OCI-LY7 (cell line): ENCODE results near the gene CDHR1. TPM values are rescaled to one million over a fixed set of nuclear protein-coding genes. Genes with fewer than 3 reads are reported as not detected.
A peak's percentile ranks its signal among the peaks of the same experiment; 100 is the strongest.

ENCODE experiments used
- BruUV-seq: library from RNA; stranded (reverse); fragments of 400-500 nt; replicated peaks from 2 replicates; lab custom pipeline; 2021; lab: Mats Ljungman, UMichigan
- CTCF ChIA-PET: fragments of 300-600 bp; sonication (Branson Sonifier 250); formaldehyde crosslinking; loops from one replicate; lab custom pipeline; 2022; ENCODE audit warnings: antibody characterized with exemption; ENCODE audit not compliant: unreplicated experiment; lab: Charles Lee
- POLR2A ChIA-PET: fragments of 300-600 bp; sonication (Branson Sonifier 250); formaldehyde crosslinking; loops from one replicate; lab custom pipeline; 2022; ENCODE audit warnings: antibody characterized with exemption; lab: Charles Lee
- DNase-seq: peaks from one replicate; pipeline ENCODE4 v3.0.0-alpha.2; 2015; ENCODE audit warnings: low spot score
- H2AFZ ChIP-seq: fragments of 200-600 bp; sonication (generic), shearing (Covaris generic); 2 replicates; pipeline ENCODE4 v1.6.1; 2014; ENCODE audit warnings: mild to moderate bottlenecking, antibody characterized with exemption, low read length, moderate library complexity
- H3K27ac ChIP-seq: fragments of 200-600 bp; sonication (generic); 2 replicates; pipeline ENCODE4 v1.5.1; 2014; ENCODE audit warnings: mixed run types, low read depth, mild to moderate bottlenecking, moderate library complexity, low read length, inconsistent platforms; ENCODE audit not compliant: poor library complexity, severe bottlenecking
- H3K36me3 ChIP-seq: fragments of 200-600 bp; sonication (generic); 2 replicates; pipeline ENCODE4 v1.6.1; 2014; ENCODE audit warnings: mild to moderate bottlenecking, antibody characterized with exemption, low read length, moderate library complexity, mixed read lengths; ENCODE audit not compliant: insufficient read depth
- H3K4me1 ChIP-seq: fragments of 200-600 bp; sonication (generic); 2 replicates; pipeline ENCODE4 v1.5.1; 2014; ENCODE audit warnings: mild to moderate bottlenecking, low read length; ENCODE audit not compliant: insufficient read depth, poor library complexity, severe bottlenecking
- H3K4me2 ChIP-seq: fragments of 200-600 bp; sonication (generic); 2 replicates; pipeline ENCODE4 v1.6.1; 2014; ENCODE audit warnings: mild to moderate bottlenecking, low read length
- H3K4me3 ChIP-seq: fragments of 200-600 bp; sonication (generic); 2 replicates; pipeline ENCODE4 v1.5.1; 2014; ENCODE audit warnings: mild to moderate bottlenecking, low read depth, low read length; ENCODE audit not compliant: poor library complexity, severe bottlenecking
- H3K79me2 ChIP-seq: fragments of 200-600 bp; sonication (generic); 2 replicates; pipeline ENCODE4 v1.6.1; 2016; ENCODE audit warnings: low read depth, mild to moderate bottlenecking, low read length, moderate library complexity, mixed read lengths; ENCODE audit not compliant: insufficient read depth
- H3K9me2 ChIP-seq: fragments of 200-600 bp; sonication (generic); 2 replicates; pipeline ENCODE4 v1.6.1; 2016; ENCODE audit warnings: mild to moderate bottlenecking, low read length, mixed read lengths; ENCODE audit not compliant: insufficient read depth
- H3K9me3 ChIP-seq: fragments of 200-600 bp; sonication (generic); 2 replicates; pipeline ENCODE4 v1.6.1; 2014; ENCODE audit warnings: mild to moderate bottlenecking, mixed run types, low read length, mixed read lengths
- H4K20me1 ChIP-seq: fragments of 200-600 bp; sonication (generic); 2 replicates; pipeline ENCODE4 v1.6.1; 2014; ENCODE audit warnings: mild to moderate bottlenecking, antibody characterized with exemption, low read length, moderate library complexity, mixed read lengths; ENCODE audit not compliant: insufficient read depth
- CTCF ChIP-seq: fragments of 200-600 bp; sonication (generic); conservative IDR thresholded peaks from 2 replicates; pipeline ENCODE4 v1.5.1; 2014; ENCODE audit warnings: mild to moderate bottlenecking, antibody characterized with exemption, low read length, moderate library complexity, mixed read lengths
- EZH2phosphoT487 ChIP-seq: fragments of 200-600 bp; sonication (generic); IDR thresholded peaks from 2 replicates; pipeline ENCODE4 v1.6.1; 2018; ENCODE audit warnings: low read depth, borderline replicate concordance, mild to moderate bottlenecking, mixed run types, antibody characterized with exemption, low read length, moderate library complexity, mixed read lengths
- intact Hi-C: fragments of 100-400 bp; cut with micrococcal nuclease; formaldehyde crosslinking; loops from one replicate; pipeline ENCODE4 v1.10.0; 2022; ENCODE audit not compliant: unreplicated experiment
- total RNA-seq, 2 experiments: library from RNA; depleted of rRNA in 1 of 2; stranded (reverse); fragments of >200 nt in 1 of 2; shearing (Covaris generic) in 1 of 2; gene quantifications; 2 replicates each; pipeline ENCODE4 v1.2.3, GENCODE V29; 2014 to 2022

Gene CDHR1
- total RNA-seq, 2 experiments from 2014 or later = not detected

- no peak for DNase-seq
- H3K27ac ChIP-seq = peak within 1 kb of the TSS; percentile 32
- H2AFZ ChIP-seq = peak within 1 kb of the TSS; percentile 88; the same call in 1 of the 2 replicates
- CTCF ChIA-PET = no interaction called here
- intact Hi-C loops = no loop called here
- no peaks in the 10 kb centered on the region for H3K9me3 ChIP-seq
- TF ChIP-seq CTCF = no peak
- no peak for TF ChIP-seq EZH2phosphoT487
- POLR2A ChIA-PET = no interaction called here
- H3K4me1 ChIP-seq = peaks cover 28% of the 10 kb centered on the region
- H3K79me2 ChIP-seq = no peaks in the 10 kb centered on the region
- H3K4me3 ChIP-seq = no peak within 1 kb of the TSS
- H3K9me2 ChIP-seq = no peaks in the 10 kb centered on the region
- H4K20me1 ChIP-seq = no peaks in the 10 kb centered on the region
- H3K4me2 ChIP-seq = 0 out of 2 replicates have a peak within 1 kb of the TSS, but pooled peaks have one; percentile 20
- no peaks in the 10 kb centered on the region for H3K36me3 ChIP-seq
- no TSS peak for BruUV-seq
Observed at GRCh38 chr10:84173501-84173929, 20.8 kb upstream of the CDHR1 start, which contains the start of gene GPR15LG. Gene GPR15LG (plus strand): TSS chr10:84173801. CDS start chr10:84173852, 51 bp downstream.

DNA sequence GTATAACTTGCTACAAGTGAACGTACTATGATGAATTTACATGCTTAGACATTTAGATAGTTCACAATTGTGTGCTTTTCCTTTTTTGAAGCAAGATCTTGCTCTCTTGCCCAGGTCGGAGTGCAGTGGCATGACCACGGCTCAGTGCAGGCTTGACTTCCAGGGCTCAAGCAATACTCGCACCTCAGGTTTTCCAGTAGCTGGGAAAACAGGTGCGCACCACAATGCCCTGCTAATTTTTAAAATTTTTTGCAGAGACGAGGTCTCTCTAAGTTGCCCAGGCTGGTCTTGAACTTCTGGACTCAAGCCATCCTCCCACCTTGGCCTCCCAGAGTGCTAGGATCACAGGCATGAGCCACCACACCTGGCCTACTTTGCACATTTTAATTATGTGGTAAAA, 18.9 kb upstream of the CDHR1 start:
- no peaks in the 10 kb centered on the region for H3K79me2 ChIP-seq
- no peak overlapping the region for H2AFZ ChIP-seq
- H3K36me3 ChIP-seq = no peaks in the 10 kb centered on the region
- no peak for DNase-seq
- no peaks in the 10 kb centered on the region for H3K9me2 ChIP-seq
- peaks cover 41% of the 10 kb centered on the region for H3K4me1 ChIP-seq
- H3K4me2 ChIP-seq = no peak overlapping the region
- H3K27ac ChIP-seq = no peak overlapping the region
- intact Hi-C loops = no loop called here
- BruUV-seq = no TSS peak
- no peak for TF ChIP-seq CTCF
- TF ChIP-seq EZH2phosphoT487 = no peak
- POLR2A ChIA-PET = no interaction called here
- CTCF ChIA-PET = no interaction called here
- H3K9me3 ChIP-seq = no peaks in the 10 kb centered on the region
- no peaks in the 10 kb centered on the region for H4K20me1 ChIP-seq
- H3K4me3 ChIP-seq = no peak overlapping the region

DNA sequence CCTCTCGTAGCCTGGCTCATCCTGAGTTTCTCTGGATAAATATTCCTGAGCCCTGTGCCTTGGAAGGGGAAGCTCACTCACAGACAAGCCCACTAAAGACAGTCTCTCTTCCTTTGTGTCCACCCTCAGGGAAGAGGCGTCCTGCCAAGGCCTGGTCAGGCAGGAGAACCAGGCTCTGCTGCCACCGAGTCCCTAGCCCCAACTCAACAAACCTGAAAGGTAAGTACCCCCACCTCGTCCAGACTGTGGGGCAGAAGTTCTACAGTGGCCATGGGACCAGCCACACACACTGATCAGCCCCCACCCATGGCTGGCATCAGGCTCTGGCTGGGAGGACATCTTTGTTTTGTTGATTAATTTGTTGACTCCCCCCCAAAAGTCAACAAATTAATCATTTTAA, 18.0 kb upstream of the CDHR1 start:
- ChIA-PET POLR2A (no interaction called here), CTCF (no interaction called here)
- Histone ChIP-seq H3K4me2 (no peak overlapping the region), H3K9me3 (no peaks in the 10 kb centered on the region), H2AFZ (no peak overlapping the region), H3K27ac (no peak overlapping the region), H3K9me2 (no peaks in the 10 kb centered on the region), H3K36me3 (no peaks in the 10 kb centered on the region), H3K4me3 (no peak overlapping the region), H3K79me2 (no peaks in the 10 kb centered on the region), H3K4me1 (peaks cover 41% of the 10 kb centered on the region), H4K20me1 (no peaks in the 10 kb centered on the region)
- DNase-seq = no peak
- BruUV-seq = no TSS peak
- intact Hi-C loops = no loop called here
- TF ChIP-seq EZH2phosphoT487 = no peak
- TF ChIP-seq CTCF = no peak
